ENCODE measurements around the gene THEMIS. TPM values are rescaled to one million over a fixed set of nuclear protein-coding genes. Genes with fewer than 3 reads are reported as not detected.

THEMIS gene
- total RNA-seq, 1 experiment from 2014 or later: not detected

DNA sequence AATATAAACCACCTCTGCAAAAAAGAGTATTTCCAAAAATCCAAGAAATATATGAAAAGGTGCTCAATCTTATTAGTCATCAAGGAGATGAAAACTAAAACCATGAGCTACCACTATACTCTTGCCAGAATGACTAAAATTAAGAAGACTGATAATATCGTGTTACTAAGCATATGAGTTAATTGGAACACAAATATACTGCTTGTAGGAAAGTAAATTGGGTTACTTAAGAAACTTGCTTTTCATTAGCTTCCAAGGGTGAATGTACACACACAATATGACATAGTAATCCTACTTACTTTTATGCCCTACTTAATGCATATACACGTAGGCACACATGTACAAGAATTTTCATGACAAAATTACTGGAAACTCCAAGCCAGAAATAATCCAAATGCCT is 3.4 kb downstream of the THEMIS start (continued):
- TF ChIP-seq ZNF232 (CRISPR knock-in tag; IDR thresholded peaks at IDR 0.05) (no peak), ZNF263 (CRISPR knock-in tag; IDR thresholded peaks at IDR 0.05; ENCODE audit: low read depth) (no peak)

DNA sequence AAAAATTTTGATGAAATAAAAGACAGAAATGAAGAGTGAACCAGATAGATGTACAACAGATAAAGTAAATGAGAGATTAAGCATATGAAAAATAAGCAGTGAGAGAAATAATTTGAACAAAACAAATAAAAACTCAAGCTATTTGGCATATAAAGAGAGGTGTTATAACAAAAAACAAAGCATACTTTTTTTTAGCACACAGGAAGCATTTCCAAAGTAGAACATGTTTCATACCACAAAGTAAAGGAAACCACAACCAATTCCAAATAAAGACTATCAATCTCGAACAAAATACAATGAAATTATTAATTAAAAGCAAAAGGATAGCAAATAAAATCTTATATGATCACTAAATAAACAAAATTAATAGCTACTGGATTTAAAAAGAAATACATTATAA is 6.8 kb downstream of the THEMIS start:
- no peaks in the 10 kb centered on the region; the same call in 1 of the 2 replicates for H3K4me1 Mint-ChIP-seq
- H3K36me3 Mint-ChIP-seq: no peaks in the 10 kb centered on the region
- H3K4me3 Mint-ChIP-seq: no peak overlapping the region
- H3K27ac Mint-ChIP-seq: no peak overlapping the region
- TF ChIP-seq ETV6 (CRISPR knock-in tag; IDR thresholded peaks at IDR 0.05) (no peak), ZNF263 (CRISPR knock-in tag; IDR thresholded peaks at IDR 0.05; ENCODE audit: low read depth) (no peak), TEAD1 (CRISPR knock-in tag; IDR thresholded peaks at IDR 0.05) (no peak), ZNF416 (CRISPR knock-in tag; IDR thresholded peaks at IDR 0.05) (no peak), ESRRA (CRISPR knock-in tag; IDR thresholded peaks at IDR 0.05; ENCODE audit: borderline replicate concordance) (no peak), TP53 (CRISPR knock-in tag; IDR thresholded peaks at IDR 0.05) (no peak), ZNF232 (CRISPR knock-in tag; IDR thresholded peaks at IDR 0.05) (no peak), HMGA2 (CRISPR knock-in tag; IDR thresholded peaks at IDR 0.05) (no peak), FOXP1 (CRISPR knock-in tag; IDR thresholded peaks at IDR 0.05; ENCODE audit: borderline replicate concordance) (no peak), CBFB (CRISPR knock-in tag; IDR thresholded peaks at IDR 0.05; ENCODE audit: low read depth) (no peak), TCF7 (CRISPR knock-in tag; IDR thresholded peaks at IDR 0.05; ENCODE audit: low read depth) (no peak), MXD4 (CRISPR knock-in tag; IDR thresholded peaks at IDR 0.05; ENCODE audit: borderline replicate concordance) (no peak), GABPB1 (CRISPR knock-in tag; IDR thresholded peaks at IDR 0.05) (no peak)
- TF ChIP-seq, protein P1, sequence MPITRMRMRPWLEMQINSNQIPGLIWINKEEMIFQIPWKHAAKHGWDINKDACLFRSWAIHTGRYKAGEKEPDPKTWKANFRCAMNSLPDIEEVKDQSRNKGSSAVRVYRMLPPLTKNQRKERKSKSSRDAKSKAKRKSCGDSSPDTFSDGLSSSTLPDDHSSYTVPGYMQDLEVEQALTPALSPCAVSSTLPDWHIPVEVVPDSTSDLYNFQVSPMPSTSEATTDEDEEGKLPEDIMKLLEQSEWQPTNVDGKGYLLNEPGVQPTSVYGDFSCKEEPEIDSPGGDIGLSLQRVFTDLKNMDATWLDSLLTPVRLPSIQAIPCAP (CRISPR knock-in tag; IDR thresholded peaks at IDR 0.05): no peak
- TF ChIP-seq, protein P2, sequence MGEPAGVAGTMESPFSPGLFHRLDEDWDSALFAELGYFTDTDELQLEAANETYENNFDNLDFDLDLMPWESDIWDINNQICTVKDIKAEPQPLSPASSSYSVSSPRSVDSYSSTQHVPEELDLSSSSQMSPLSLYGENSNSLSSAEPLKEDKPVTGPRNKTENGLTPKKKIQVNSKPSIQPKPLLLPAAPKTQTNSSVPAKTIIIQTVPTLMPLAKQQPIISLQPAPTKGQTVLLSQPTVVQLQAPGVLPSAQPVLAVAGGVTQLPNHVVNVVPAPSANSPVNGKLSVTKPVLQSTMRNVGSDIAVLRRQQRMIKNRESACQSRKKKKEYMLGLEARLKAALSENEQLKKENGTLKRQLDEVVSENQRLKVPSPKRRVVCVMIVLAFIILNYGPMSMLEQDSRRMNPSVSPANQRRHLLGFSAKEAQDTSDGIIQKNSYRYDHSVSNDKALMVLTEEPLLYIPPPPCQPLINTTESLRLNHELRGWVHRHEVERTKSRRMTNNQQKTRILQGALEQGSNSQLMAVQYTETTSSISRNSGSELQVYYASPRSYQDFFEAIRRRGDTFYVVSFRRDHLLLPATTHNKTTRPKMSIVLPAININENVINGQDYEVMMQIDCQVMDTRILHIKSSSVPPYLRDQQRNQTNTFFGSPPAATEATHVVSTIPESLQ (CRISPR knock-in tag; IDR thresholded peaks at IDR 0.05): no peak
- TF ChIP-seq, protein P3, sequence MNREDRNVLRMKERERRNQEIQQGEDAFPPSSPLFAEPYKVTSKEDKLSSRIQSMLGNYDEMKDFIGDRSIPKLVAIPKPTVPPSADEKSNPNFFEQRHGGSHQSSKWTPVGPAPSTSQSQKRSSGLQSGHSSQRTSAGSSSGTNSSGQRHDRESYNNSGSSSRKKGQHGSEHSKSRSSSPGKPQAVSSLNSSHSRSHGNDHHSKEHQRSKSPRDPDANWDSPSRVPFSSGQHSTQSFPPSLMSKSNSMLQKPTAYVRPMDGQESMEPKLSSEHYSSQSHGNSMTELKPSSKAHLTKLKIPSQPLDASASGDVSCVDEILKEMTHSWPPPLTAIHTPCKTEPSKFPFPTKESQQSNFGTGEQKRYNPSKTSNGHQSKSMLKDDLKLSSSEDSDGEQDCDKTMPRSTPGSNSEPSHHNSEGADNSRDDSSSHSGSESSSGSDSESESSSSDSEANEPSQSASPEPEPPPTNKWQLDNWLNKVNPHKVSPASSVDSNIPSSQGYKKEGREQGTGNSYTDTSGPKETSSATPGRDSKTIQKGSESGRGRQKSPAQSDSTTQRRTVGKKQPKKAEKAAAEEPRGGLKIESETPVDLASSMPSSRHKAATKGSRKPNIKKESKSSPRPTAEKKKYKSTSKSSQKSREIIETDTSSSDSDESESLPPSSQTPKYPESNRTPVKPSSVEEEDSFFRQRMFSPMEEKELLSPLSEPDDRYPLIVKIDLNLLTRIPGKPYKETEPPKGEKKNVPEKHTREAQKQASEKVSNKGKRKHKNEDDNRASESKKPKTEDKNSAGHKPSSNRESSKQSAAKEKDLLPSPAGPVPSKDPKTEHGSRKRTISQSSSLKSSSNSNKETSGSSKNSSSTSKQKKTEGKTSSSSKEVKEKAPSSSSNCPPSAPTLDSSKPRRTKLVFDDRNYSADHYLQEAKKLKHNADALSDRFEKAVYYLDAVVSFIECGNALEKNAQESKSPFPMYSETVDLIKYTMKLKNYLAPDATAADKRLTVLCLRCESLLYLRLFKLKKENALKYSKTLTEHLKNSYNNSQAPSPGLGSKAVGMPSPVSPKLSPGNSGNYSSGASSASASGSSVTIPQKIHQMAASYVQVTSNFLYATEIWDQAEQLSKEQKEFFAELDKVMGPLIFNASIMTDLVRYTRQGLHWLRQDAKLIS (CRISPR knock-in tag; IDR thresholded peaks at IDR 0.05; ENCODE audit: borderline replicate concordance): no peak
- TF ChIP-seq, protein P4, sequence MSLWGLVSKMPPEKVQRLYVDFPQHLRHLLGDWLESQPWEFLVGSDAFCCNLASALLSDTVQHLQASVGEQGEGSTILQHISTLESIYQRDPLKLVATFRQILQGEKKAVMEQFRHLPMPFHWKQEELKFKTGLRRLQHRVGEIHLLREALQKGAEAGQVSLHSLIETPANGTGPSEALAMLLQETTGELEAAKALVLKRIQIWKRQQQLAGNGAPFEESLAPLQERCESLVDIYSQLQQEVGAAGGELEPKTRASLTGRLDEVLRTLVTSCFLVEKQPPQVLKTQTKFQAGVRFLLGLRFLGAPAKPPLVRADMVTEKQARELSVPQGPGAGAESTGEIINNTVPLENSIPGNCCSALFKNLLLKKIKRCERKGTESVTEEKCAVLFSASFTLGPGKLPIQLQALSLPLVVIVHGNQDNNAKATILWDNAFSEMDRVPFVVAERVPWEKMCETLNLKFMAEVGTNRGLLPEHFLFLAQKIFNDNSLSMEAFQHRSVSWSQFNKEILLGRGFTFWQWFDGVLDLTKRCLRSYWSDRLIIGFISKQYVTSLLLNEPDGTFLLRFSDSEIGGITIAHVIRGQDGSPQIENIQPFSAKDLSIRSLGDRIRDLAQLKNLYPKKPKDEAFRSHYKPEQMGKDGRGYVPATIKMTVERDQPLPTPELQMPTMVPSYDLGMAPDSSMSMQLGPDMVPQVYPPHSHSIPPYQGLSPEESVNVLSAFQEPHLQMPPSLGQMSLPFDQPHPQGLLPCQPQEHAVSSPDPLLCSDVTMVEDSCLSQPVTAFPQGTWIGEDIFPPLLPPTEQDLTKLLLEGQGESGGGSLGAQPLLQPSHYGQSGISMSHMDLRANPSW (CRISPR knock-in tag; conservative IDR thresholded peaks at IDR 0.05; ENCODE audit: low read depth): no peak
- TF ChIP-seq, protein P5, sequence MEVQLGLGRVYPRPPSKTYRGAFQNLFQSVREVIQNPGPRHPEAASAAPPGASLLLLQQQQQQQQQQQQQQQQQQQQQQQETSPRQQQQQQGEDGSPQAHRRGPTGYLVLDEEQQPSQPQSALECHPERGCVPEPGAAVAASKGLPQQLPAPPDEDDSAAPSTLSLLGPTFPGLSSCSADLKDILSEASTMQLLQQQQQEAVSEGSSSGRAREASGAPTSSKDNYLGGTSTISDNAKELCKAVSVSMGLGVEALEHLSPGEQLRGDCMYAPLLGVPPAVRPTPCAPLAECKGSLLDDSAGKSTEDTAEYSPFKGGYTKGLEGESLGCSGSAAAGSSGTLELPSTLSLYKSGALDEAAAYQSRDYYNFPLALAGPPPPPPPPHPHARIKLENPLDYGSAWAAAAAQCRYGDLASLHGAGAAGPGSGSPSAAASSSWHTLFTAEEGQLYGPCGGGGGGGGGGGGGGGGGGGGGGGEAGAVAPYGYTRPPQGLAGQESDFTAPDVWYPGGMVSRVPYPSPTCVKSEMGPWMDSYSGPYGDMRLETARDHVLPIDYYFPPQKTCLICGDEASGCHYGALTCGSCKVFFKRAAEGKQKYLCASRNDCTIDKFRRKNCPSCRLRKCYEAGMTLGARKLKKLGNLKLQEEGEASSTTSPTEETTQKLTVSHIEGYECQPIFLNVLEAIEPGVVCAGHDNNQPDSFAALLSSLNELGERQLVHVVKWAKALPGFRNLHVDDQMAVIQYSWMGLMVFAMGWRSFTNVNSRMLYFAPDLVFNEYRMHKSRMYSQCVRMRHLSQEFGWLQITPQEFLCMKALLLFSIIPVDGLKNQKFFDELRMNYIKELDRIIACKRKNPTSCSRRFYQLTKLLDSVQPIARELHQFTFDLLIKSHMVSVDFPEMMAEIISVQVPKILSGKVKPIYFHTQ (CRISPR knock-in tag; IDR thresholded peaks at IDR 0.05): no peak
- TF ChIP-seq, protein P6, sequence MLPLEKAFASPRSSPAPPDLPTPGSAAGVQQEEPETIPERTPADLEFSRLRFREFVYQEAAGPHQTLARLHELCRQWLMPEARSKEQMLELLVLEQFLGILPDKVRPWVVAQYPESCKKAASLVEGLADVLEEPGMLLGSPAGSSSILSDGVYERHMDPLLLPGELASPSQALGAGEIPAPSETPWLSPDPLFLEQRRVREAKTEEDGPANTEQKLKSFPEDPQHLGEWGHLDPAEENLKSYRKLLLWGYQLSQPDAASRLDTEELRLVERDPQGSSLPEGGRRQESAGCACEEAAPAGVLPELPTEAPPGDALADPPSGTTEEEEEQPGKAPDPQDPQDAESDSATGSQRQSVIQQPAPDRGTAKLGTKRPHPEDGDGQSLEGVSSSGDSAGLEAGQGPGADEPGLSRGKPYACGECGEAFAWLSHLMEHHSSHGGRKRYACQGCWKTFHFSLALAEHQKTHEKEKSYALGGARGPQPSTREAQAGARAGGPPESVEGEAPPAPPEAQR (CRISPR knock-in tag; IDR thresholded peaks at IDR 0.05): no peak
- TF ChIP-seq, protein P7, sequence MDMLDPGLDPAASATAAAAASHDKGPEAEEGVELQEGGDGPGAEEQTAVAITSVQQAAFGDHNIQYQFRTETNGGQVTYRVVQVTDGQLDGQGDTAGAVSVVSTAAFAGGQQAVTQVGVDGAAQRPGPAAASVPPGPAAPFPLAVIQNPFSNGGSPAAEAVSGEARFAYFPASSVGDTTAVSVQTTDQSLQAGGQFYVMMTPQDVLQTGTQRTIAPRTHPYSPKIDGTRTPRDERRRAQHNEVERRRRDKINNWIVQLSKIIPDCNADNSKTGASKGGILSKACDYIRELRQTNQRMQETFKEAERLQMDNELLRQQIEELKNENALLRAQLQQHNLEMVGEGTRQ (CRISPR knock-in tag; IDR thresholded peaks at IDR 0.05): no peak
- peaks cover 4% of the 10 kb centered on the region; the same call in 1 of the 2 replicates for H3K9me3 Mint-ChIP-seq
- DNase-seq (ENCODE audit: low spot score) (no peak), ATAC-seq (no peak)
- ChIA-PET CTCF (no interaction called here), POLR2A (no interaction called here)
- no peaks in the 10 kb centered on the region for H3K27me3 Mint-ChIP-seq (ENCODE audit: low read depth)
